Stimulated activated naive CD8-positive, alpha-beta T cell treated with anti-CD3 and anti-CD28 coated beads, Interleukin-15, amount 100 ng/mL, for 72 hours (primary cell): ENCODE data around the gene ALKBH1.
"Not testable (repeated sequence)": the region's sequence is repeated elsewhere in the genome, so short reads cannot be mapped to it uniquely, and the experiment has no call there.

Experiments
- ATAC-seq: fragments of 150-1000 bp; cut with Tn5 transposase; 2 replicates; pipeline ENCODE4 v1.10.0; 2021; ENCODE audit warnings: mild to moderate bottlenecking, moderate library complexity
- DNase-seq, 2 donors: peaks; one replicate each; pipeline ENCODE4 v3.0.0; 2021 to 2022
- H3K27ac Mint-ChIP-seq, 2 donors: one replicate each; pipeline ENCODE4 v1.8.0; 2022; ENCODE audit warnings: mild to moderate bottlenecking in 2 of 2, mixed read lengths in 2 of 2, moderate library complexity in 2 of 2
- H3K27me3 Mint-ChIP-seq: one replicate; pipeline ENCODE4 v1.8.0; 2022; ENCODE audit warnings: mixed read lengths
- H3K4me1 Mint-ChIP-seq: one replicate; pipeline ENCODE4 v1.8.0; 2022; ENCODE audit warnings: mild to moderate bottlenecking, mixed read lengths
- H3K4me3 Mint-ChIP-seq, 2 donors: one replicate each; pipeline ENCODE4 v1.8.0; 2022; ENCODE audit warnings: mild to moderate bottlenecking in 2 of 2, mixed read lengths in 2 of 2, moderate library complexity in 1 of 2
- H3K9me3 Mint-ChIP-seq, 2 donors: one replicate each; pipeline ENCODE4 v1.8.0; 2022; ENCODE audit warnings: mixed read lengths in 2 of 2

ALKBH1 gene

GRCh38 chr14:77646907-77647306, 60.9 kb downstream of the ALKBH1 start:
- no peak for ATAC-seq
- DNase-seq = no peak
- H3K4me3 Mint-ChIP-seq = no peak overlapping the region
- H3K9me3 Mint-ChIP-seq = no peaks in the 10 kb centered on the region
- H3K27me3 Mint-ChIP-seq = no peaks in the 10 kb centered on the region
- no peak overlapping the region for H3K27ac Mint-ChIP-seq
- H3K4me1 Mint-ChIP-seq = peaks cover 6% of the 10 kb centered on the region

DNA sequence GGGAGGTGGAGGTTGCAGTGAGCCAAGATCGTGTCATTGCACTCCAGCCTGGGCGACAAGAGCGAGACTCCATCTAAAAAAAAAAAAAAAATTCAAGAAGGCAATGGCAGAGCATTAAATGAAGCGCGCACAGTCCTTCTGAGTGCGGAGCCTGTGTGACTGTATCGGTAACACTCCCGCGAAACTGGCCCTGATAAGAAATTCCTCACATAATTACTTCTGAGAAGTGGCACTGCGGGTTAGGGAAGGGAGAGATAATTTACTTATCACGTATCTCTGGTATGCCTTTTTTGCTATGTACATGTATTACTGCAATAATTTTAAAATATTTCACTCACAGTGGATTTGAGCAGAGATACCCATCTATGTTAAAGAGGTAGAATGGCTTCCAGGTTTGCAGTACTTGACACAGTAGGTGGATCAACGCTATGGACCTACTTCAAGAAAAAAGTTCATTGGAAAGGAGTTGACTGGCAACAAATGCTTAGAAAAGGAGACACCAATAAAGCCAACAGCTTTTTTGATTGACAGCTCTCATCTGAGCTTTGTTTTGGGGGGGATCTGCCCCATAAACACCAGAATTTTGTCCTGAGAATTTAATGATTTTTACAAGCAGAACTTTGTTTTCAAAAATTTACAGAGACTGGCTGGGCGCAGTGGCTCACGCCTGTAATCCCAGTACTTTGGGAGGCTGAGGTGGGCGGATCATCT, 62.1 kb downstream of the ALKBH1 start:
- peaks cover 16% of the 10 kb centered on the region for H3K4me1 Mint-ChIP-seq
- H3K4me3 Mint-ChIP-seq = no peak overlapping the region
- H3K9me3 Mint-ChIP-seq = no peaks in the 10 kb centered on the region
- no peaks in the 10 kb centered on the region for H3K27me3 Mint-ChIP-seq
- ATAC-seq (no peak), DNase-seq (no peak)
- H3K27ac Mint-ChIP-seq = no peak overlapping the region

DNA sequence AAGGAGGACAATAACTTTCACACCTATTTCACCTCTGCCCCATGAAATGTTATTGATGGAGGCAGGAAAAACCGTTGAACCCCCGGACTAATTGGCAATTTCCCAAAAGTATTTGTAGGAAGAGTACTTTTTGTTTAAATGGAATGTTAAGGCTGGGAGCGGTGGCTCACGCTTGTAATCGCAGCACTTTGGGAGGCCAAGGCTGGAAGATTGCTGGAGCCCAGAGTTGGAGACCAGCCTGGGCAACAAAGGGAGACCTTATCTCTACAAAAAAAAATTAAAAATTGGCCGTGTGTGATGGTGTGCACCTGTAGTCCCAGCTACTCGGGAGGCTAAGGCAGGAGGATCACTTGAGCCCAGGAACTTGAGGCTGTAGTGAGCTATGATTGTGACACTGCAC, 65.4 kb downstream of the ALKBH1 start:
- DNase-seq (no peak), ATAC-seq (no peak)
- Mint-ChIP-seq H3K27me3 (no peaks in the 10 kb centered on the region), H3K4me3 (peak overlapping the region; percentile 89), H3K27ac (peak overlapping the region; percentile 96 to 99), H3K4me1 (peaks cover 16% of the 10 kb centered on the region), H3K9me3 (peaks cover 3 to 6% of the 10 kb centered on the region in 2 donors)

DNA sequence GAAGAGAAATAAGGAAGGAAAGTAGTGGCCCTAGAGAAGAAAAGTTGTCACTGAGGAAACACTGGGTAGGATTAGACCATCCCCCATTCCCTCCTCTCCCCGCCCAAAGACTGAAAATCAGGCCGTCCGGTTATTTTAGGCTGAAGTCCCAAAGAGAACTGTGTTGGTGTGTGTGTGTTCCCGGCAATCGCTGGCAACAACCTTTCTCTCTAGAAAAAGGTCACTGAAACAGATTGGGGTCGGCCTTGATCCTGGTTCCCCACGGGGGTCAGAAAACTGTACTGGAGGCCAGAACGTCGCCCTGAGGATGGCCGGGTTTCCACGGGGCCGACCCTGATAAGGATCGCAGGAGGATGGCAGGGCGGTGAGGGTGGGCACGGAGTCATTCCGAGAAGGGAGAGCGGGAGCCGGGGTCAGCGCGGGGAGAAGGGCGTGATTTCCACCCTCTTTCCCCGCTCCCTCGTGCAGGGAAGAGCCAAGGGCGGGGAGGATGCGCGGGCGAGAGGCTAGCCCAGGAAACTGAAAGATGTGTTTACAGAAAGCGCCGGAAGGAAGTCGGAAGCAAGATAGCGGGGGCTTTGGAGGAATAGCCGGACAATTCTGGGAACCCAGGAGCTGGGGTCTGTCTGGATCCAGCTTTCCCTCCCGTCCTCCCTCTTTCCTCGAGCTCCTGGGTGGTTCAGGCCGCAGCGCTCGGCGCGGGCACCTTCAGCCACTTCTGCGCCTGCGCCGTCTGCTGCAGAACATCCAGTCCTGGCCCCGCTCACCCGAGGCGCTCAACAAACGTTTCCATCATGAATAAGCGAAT, 66.1 kb downstream of the ALKBH1 start:
- no peaks in the 10 kb centered on the region for H3K27me3 Mint-ChIP-seq

DNA sequence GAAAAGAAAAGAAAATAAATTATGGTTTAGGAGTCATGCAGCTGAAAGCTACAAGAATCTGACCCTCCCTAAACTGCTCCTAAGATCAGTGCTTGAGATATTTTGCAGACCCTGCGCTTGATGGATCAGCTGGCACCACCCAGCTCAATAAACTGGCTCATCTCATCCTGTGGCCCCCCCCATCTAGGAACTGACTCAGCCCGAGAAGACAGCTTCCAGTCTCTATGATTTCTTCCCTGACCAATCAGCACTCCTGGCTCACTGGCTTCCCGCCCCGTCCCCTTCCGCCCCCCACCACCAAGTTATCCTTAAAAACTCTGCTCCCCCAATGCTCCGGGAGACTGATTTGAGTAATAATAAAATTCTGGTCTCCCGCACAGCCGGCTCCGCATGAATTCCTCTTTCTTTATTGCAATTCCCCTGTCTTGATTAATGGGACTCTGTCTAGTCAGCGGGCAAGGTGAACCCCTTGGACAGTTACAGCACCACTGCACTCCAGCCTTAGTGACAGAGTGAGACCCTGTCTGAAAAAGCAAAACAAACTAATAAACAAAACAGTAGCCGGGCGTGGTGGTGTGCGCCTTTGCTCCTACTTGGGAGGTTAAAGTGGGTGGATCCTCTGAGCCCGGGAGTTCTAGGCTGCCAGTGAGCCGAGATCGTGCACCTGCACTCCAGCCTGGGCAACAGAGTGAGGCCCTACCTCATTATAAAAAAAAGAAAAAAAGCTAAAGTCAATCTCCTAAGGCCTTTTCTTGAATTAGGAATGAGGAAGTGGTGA, 66.9 kb downstream of the ALKBH1 start:
- H3K4me3 Mint-ChIP-seq = peak overlapping the region; percentile 89
- ATAC-seq (no peak), DNase-seq (no peak)
- H3K27ac Mint-ChIP-seq = peak overlapping the region; percentile 96 to 99
- H3K4me1 Mint-ChIP-seq = peaks cover 16% of the 10 kb centered on the region
- no peaks in the 10 kb centered on the region for H3K27me3 Mint-ChIP-seq
- peaks cover 3 to 6% of the 10 kb centered on the region in 2 donors for H3K9me3 Mint-ChIP-seq

More for the DNA sequence above, 66.1 kb downstream of the ALKBH1 start:
- H3K4me3 Mint-ChIP-seq = peak overlapping the region; percentile 89
- ATAC-seq (peak; percentile 95), DNase-seq (peak; percentile 61 to 75)
- peaks cover 16% of the 10 kb centered on the region for H3K4me1 Mint-ChIP-seq
- peaks cover 3 to 6% of the 10 kb centered on the region in 2 donors for H3K9me3 Mint-ChIP-seq
- peak overlapping the region; percentile 96 to 99 for H3K27ac Mint-ChIP-seq

GRCh38 chr14:77638771-77639171, 69.1 kb downstream of the ALKBH1 start:
- ATAC-seq (no peak), DNase-seq (no peak)
- no peaks in the 10 kb centered on the region for H3K27me3 Mint-ChIP-seq
- no peak overlapping the region for H3K4me3 Mint-ChIP-seq
- H3K27ac Mint-ChIP-seq = no peak overlapping the region
- peaks cover 3 to 13% of the 10 kb centered on the region in 2 donors for H3K9me3 Mint-ChIP-seq
- H3K4me1 Mint-ChIP-seq = peaks cover 16% of the 10 kb centered on the region

DNA sequence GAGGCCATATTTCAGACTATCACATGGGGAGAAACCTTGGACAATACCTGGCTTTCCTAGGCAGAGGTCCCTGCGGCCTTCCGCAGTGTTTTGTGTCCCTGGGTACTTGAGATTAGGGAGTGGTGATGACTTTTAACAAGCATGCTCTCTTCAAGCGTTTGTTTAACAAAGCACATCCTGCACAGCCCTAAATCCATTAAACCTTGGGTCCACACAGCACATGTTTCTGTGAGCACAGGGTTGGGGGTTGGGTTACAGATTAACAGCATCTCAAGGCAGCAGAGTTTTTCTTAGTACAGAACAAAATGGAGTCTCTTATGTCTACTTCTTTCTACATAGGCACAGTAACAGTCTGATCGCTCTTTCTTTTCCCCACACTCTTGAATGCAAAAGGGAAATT, 72.0 kb downstream of the ALKBH1 start:
- H3K9me3 Mint-ChIP-seq = peaks cover 3 to 13% of the 10 kb centered on the region in 2 donors
- not testable (repeated sequence) for H3K27me3 Mint-ChIP-seq, H3K27ac Mint-ChIP-seq, H3K4me1 Mint-ChIP-seq, DNase-seq, H3K4me3 Mint-ChIP-seq, ATAC-seq

- not testable (repeated sequence) for H3K4me3 Mint-ChIP-seq, DNase-seq, H3K4me1 Mint-ChIP-seq, H3K27me3 Mint-ChIP-seq, H3K27ac Mint-ChIP-seq, ATAC-seq
- peaks cover 3 to 13% of the 10 kb centered on the region in 2 donors for H3K9me3 Mint-ChIP-seq
These were observed 72.4 kb downstream of the ALKBH1 start for GRCh38 chr14:77635466-77635865.

DNA sequence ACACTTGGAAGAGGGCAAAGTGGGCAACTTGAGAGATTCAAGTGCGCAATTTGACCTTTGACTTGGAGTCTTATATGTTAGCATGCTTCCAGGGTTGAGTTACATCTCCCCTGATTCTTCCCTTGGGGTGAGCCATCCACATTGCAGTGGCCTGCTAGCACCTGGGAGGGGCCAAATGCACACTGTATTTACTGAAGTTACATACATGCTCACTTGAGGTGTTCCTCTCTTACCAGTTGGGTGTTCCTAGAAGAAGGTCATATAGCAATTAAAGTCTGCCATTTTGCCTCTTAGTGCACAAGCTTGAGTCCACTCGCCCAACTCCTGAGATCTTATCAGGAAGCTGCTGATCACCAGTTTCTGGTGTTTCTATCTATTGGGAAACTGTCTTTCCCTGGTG, 77.7 kb downstream of the ALKBH1 start:
- no peaks in the 10 kb centered on the region for H3K27me3 Mint-ChIP-seq
- no peak overlapping the region for H3K4me3 Mint-ChIP-seq
- ATAC-seq = no peak
- H3K27ac Mint-ChIP-seq = no peak overlapping the region
- no peak for DNase-seq
- peaks cover 0 to 4% of the 10 kb centered on the region in 2 donors for H3K9me3 Mint-ChIP-seq
- H3K4me1 Mint-ChIP-seq = peaks cover 3% of the 10 kb centered on the region

GRCh38 chr14:77625360-77625759, 82.5 kb downstream of the ALKBH1 start:
- ATAC-seq = peak; percentile 42
- no peak overlapping the region for H3K27ac Mint-ChIP-seq

GRCh38 chr14:77623201-77623600, 84.6 kb downstream of the ALKBH1 start:
- DNase-seq (no peak), ATAC-seq (no peak)
- no peaks in the 10 kb centered on the region for H3K27me3 Mint-ChIP-seq
- no peaks in the 10 kb centered on the region for H3K9me3 Mint-ChIP-seq
- H3K4me1 Mint-ChIP-seq = peaks cover 5% of the 10 kb centered on the region
- no peak overlapping the region for H3K4me3 Mint-ChIP-seq
- no peak overlapping the region for H3K27ac Mint-ChIP-seq

More at GRCh38 chr14:77625360-77625759, 82.5 kb downstream of the ALKBH1 start:
- H3K4me3 Mint-ChIP-seq = no peak overlapping the region
- no peaks in the 10 kb centered on the region for H3K9me3 Mint-ChIP-seq
- H3K27me3 Mint-ChIP-seq = no peaks in the 10 kb centered on the region
- DNase-seq = no peak
- H3K4me1 Mint-ChIP-seq = peaks cover 5% of the 10 kb centered on the region
